ENCODE data around the gene SYNE1. TPM values are rescaled to one million over a fixed set of nuclear protein-coding genes. Genes with fewer than 3 reads are reported as not detected.

The SYNE1 gene
- polyA plus RNA-seq, 2 of the 4 experiments (the other 2 are of a cell fraction): 10.5 to 28.5 TPM

- ChIA-PET CTCF (no interaction called here), POLR2A (no interaction called here)
- FAIRE-seq (no peak), ATAC-seq (no peak), DNase-seq (ENCODE audit: low read depth in 1 of 2, low spot score in 1 of 2) (no peak)
- Histone ChIP-seq H3K4me2 (no peak overlapping the region), H3K4me1 (no peaks in the 10 kb centered on the region), H3K27ac (no peak overlapping the region), H3K4me3 (no peak overlapping the region), H3K9me3 (no peaks in the 10 kb centered on the region)
- TF ChIP-seq, protein P1, sequence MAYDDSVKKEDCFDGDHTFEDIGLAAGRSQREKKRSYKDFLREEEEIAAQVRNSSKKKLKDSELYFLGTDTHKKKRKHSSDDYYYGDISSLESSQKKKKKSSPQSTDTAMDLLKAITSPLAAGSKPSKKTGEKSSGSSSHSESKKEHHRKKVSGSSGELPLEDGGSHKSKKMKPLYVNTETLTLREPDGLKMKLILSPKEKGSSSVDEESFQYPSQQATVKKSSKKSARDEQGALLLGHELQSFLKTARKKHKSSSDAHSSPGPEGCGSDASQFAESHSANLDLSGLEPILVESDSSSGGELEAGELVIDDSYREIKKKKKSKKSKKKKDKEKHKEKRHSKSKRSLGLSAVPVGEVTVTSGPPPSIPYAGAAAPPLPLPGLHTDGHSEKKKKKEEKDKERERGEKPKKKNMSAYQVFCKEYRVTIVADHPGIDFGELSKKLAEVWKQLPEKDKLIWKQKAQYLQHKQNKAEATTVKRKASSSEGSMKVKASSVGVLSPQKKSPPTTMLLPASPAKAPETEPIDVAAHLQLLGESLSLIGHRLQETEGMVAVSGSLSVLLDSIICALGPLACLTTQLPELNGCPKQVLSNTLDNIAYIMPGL (CRISPR knock-in tag; IDR thresholded peaks at IDR 0.05; ENCODE audit: borderline replicate concordance): no peak
- TF ChIP-seq POLR2A (IDR thresholded peaks at IDR 0.05; ENCODE audit: low read length) (no peak), ESRRA (IDR thresholded peaks at IDR 0.05; ENCODE audit: borderline replicate concordance, low read length) (no peak), JUNB (IDR thresholded peaks at IDR 0.05) (no peak), EHF (CRISPR knock-in tag; IDR thresholded peaks at IDR 0.05) (no peak), CHD4 (IDR thresholded peaks at IDR 0.05; ENCODE audit: borderline replicate concordance) (no peak), CHD2 (IDR thresholded peaks at IDR 0.05; ENCODE audit: low read length, partially characterized antibody) (no peak), GATA3 (IDR thresholded peaks at IDR 0.05; ENCODE audit: borderline replicate concordance) (no peak), ZC3H11A (IDR thresholded peaks at IDR 0.05) (no peak), HOXB13 (CRISPR knock-in tag; IDR thresholded peaks at IDR 0.05; ENCODE audit: low read depth) (no peak), PBX3 (IDR thresholded peaks at IDR 0.05) (no peak), RNF2 (IDR thresholded peaks at IDR 0.05; ENCODE audit: borderline replicate concordance, low read depth) (no peak), HDAC2 (IDR thresholded peaks at IDR 0.05) (no peak), EHMT2 (IDR thresholded peaks at IDR 0.05; ENCODE audit: low read depth) (no peak), RFX5 (IDR thresholded peaks at IDR 0.05) (no peak)
- WGBS (ENCODE audit: missing lambda C conversion rate): 86% methylated on average over 11 of the region's 11 CpGs
Observed at GRCh38 chr6:152478377-152479010, 158.7 kb downstream of the SYNE1 start.

DNA sequence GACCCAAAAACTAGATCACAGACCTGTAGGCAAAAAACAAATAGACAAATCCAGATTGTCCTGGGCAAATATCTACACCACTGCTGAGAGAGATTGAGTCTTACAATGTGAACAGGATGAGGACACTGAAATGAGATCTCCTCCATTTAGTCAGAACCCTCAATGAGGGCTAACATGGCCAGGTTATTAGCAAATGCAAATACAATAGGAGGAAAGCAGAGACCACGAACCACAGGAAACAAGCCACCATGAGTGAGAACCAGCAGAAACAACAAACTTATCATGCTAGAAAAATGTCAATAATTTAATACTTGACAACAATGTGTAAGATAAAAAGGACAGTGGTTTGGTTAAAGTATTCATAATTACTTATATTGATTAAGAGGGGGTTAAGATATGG lies 162.8 kb downstream of the SYNE1 start:
- no peak for TF ChIP-seq BCL3 (IDR thresholded peaks at IDR 0.05)
- TF ChIP-seq MAX (IDR thresholded peaks at IDR 0.05): no peak
- no peak for TF ChIP-seq PBX3 (IDR thresholded peaks at IDR 0.05)
- no peak for TF ChIP-seq NPAS2 (CRISPR knock-in tag; IDR thresholded peaks at IDR 0.05; ENCODE audit: borderline replicate concordance)
- TF ChIP-seq RCOR1 (IDR thresholded peaks at IDR 0.05; ENCODE audit: low read depth, low read length): no peak
- no peak for TF ChIP-seq USF2 (IDR thresholded peaks at IDR 0.05)
- no peak for TF ChIP-seq KDM5A (IDR thresholded peaks at IDR 0.05)
- TF ChIP-seq HOXB5 (CRISPR knock-in tag; IDR thresholded peaks at IDR 0.05): no peak
- no peak for TF ChIP-seq MAFK (IDR thresholded peaks at IDR 0.05; ENCODE audit: partially characterized antibody)
- TF ChIP-seq, protein P2, sequence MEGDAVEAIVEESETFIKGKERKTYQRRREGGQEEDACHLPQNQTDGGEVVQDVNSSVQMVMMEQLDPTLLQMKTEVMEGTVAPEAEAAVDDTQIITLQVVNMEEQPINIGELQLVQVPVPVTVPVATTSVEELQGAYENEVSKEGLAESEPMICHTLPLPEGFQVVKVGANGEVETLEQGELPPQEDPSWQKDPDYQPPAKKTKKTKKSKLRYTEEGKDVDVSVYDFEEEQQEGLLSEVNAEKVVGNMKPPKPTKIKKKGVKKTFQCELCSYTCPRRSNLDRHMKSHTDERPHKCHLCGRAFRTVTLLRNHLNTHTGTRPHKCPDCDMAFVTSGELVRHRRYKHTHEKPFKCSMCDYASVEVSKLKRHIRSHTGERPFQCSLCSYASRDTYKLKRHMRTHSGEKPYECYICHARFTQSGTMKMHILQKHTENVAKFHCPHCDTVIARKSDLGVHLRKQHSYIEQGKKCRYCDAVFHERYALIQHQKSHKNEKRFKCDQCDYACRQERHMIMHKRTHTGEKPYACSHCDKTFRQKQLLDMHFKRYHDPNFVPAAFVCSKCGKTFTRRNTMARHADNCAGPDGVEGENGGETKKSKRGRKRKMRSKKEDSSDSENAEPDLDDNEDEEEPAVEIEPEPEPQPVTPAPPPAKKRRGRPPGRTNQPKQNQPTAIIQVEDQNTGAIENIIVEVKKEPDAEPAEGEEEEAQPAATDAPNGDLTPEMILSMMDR (IDR thresholded peaks at IDR 0.05): no peak
- no peak for TF ChIP-seq MAZ (IDR thresholded peaks at IDR 0.05; ENCODE audit: borderline replicate concordance, low read depth, low read length)
- TF ChIP-seq HDAC2 (IDR thresholded peaks at IDR 0.05): no peak
- DNase-seq (ENCODE audit: low read depth in 1 of 2, low spot score in 1 of 2): no peak
- H3K4me3 ChIP-seq: no peak overlapping the region
- ATAC-seq: no peak
- ChIA-PET CTCF (interaction anchor here (1.1 kb wide), 1 partner anchor 79 kb away, joined by 3 read pairs; no protein-coding TSS in a partner anchor), POLR2A (no interaction called here)
- no peaks in the 10 kb centered on the region for H3K9me3 ChIP-seq
- no peak overlapping the region for H3K4me2 ChIP-seq
- FAIRE-seq: no peak
- H3K27ac ChIP-seq: no peak overlapping the region
- 0 out of 3 replicates have a peak, but pooled peaks cover 5% of the 10 kb centered on the region for H3K4me1 ChIP-seq
- 77% methylated on average over 1 of the region's 1 CpG for WGBS (ENCODE audit: missing lambda C conversion rate)

Data from A549 (cell line).